ENCODE measurements around the gene COL4A5.
A peak's percentile ranks its signal among the peaks of the same experiment; 100 is the strongest.

Gene COL4A5

GRCh38 chrX:108439426-108439942 is at the start of gene COL4A5:
Gene COL4A5, plus strand, starts transcription at chrX:108439838. Its CDS starts 288 bp downstream, at chrX:108440126.
- DNase-seq (ENCODE audit: low read depth, low spot score) = peak; percentile 95

GRCh38 chrX:108390976-108391717 is 48.5 kb upstream of the COL4A5 start:
- peak; percentile 82 for DNase-seq (ENCODE audit: low read depth, low spot score)

GRCh38 chrX:108396188-108396891 is 43.3 kb upstream of the COL4A5 start:
- peak; percentile 77 for DNase-seq (ENCODE audit: low read depth, low spot score)

- no peak for DNase-seq (ENCODE audit: low read depth, low spot score)
These were observed 42.7 kb upstream of the COL4A5 start for GRCh38 chrX:108396986-108397385.

GRCh38 chrX:108397627-108398391 is 41.8 kb upstream of the COL4A5 start:
- DNase-seq (ENCODE audit: low read depth, low spot score) = no peak

- no peak for DNase-seq (ENCODE audit: low read depth, low spot score)
These were observed 40.0 kb upstream of the COL4A5 start for GRCh38 chrX:108399418-108400165.

- DNase-seq (ENCODE audit: low read depth, low spot score) = no peak
These were observed 26.9 kb upstream of the COL4A5 start for GRCh38 chrX:108412783-108413182.

- no peak for DNase-seq (ENCODE audit: low read depth, low spot score)
These were observed 24.5 kb upstream of the COL4A5 start for GRCh38 chrX:108415146-108415545.

- no peak for DNase-seq (ENCODE audit: low read depth, low spot score)
These were observed 23.7 kb upstream of the COL4A5 start for GRCh38 chrX:108415891-108416290.

- DNase-seq (ENCODE audit: low read depth, low spot score) = no peak
These were observed 22.4 kb upstream of the COL4A5 start for GRCh38 chrX:108417257-108417656.

GRCh38 chrX:108419401-108419800 is 20.2 kb upstream of the COL4A5 start:
- DNase-seq (ENCODE audit: low read depth, low spot score) = no peak

- DNase-seq (ENCODE audit: low read depth, low spot score) = no peak
These were observed 19.2 kb upstream of the COL4A5 start for GRCh38 chrX:108420481-108420880.

- DNase-seq (ENCODE audit: low read depth, low spot score) = peak; percentile 81
These were observed 13.4 kb upstream of the COL4A5 start for GRCh38 chrX:108426262-108426661.

GRCh38 chrX:108435261-108435660 is 4.4 kb upstream of the COL4A5 start:
- DNase-seq (ENCODE audit: low read depth, low spot score) = no peak

GRCh38 chrX:108437349-108438109 is 2.1 kb upstream of the COL4A5 start:
- DNase-seq (ENCODE audit: low read depth, low spot score) = no peak

- peak; percentile 93 for DNase-seq (ENCODE audit: low read depth, low spot score)
These were observed 1.5 kb upstream of the COL4A5 start, which contains the start of gene COL4A6 for GRCh38 chrX:108438110-108438623. Gene COL4A6, minus strand, starts transcription at chrX:108438422. Its CDS starts 226 bp downstream, at chrX:108438196.

- peak; percentile 60 for DNase-seq (ENCODE audit: low read depth, low spot score)
These were observed 491 bp downstream of the COL4A5 start for GRCh38 chrX:108439961-108440696.

GRCh38 chrX:108442901-108443464 is 3.3 kb downstream of the COL4A5 start:
- DNase-seq (ENCODE audit: low read depth, low spot score) = no peak

- DNase-seq (ENCODE audit: low read depth, low spot score) = no peak
These were observed 7.7 kb downstream of the COL4A5 start for GRCh38 chrX:108447303-108447702.
